CD1c-positive myeloid dendritic cell (primary cell): ENCODE results near the gene RAB3GAP2.
A peak's percentile ranks its signal among the peaks of the same experiment; 100 is the strongest.
"Not testable (repeated sequence)": the region's sequence is repeated elsewhere in the genome, so short reads cannot be mapped to it uniquely, and the experiment has no call there.

Experiments
- DNase-seq: peaks from one replicate; pipeline ENCODE4 v3.0.0-alpha.2; 2016; ENCODE audit errors: extremely low spot score

RAB3GAP2 gene

GRCh38 chr1:220283625-220284024 is 11.4 kb upstream of the RAB3GAP2 start:
- no peak for DNase-seq

- DNase-seq: no peak
Measured at GRCh38 chr1:220281159-220281574, 8.9 kb upstream of the RAB3GAP2 start.

- DNase-seq: no peak
Measured at GRCh38 chr1:220280249-220280648, 8.0 kb upstream of the RAB3GAP2 start.

GRCh38 chr1:220278991-220279390 is 6.7 kb upstream of the RAB3GAP2 start:
- DNase-seq: no peak

- no peak for DNase-seq
Measured at GRCh38 chr1:220275430-220275829, 3.2 kb upstream of the RAB3GAP2 start.

GRCh38 chr1:220274251-220274855 is 2.1 kb upstream of the RAB3GAP2 start:
- DNase-seq: peak; percentile 63

- DNase-seq: no peak
Measured at GRCh38 chr1:220272841-220273090, 513 bp upstream of the RAB3GAP2 start.

- peak; percentile 14 for DNase-seq
Measured at GRCh38 chr1:220271706-220272046, 577 bp downstream of the RAB3GAP2 start.

GRCh38 chr1:220269036-220269435 is 3.2 kb downstream of the RAB3GAP2 start:
- DNase-seq: no peak

- no peak for DNase-seq
Measured at GRCh38 chr1:220267630-220268029, 4.6 kb downstream of the RAB3GAP2 start.

- DNase-seq: not testable (repeated sequence)
Measured at GRCh38 chr1:220260228-220260627, 12.0 kb downstream of the RAB3GAP2 start.

- DNase-seq: not testable (repeated sequence)
Measured at GRCh38 chr1:220259756-220260155, 12.5 kb downstream of the RAB3GAP2 start.

GRCh38 chr1:220256194-220256593 is 16.1 kb downstream of the RAB3GAP2 start:
- not testable (repeated sequence) for DNase-seq

- no peak for DNase-seq
Measured at GRCh38 chr1:220255204-220255603, 17.0 kb downstream of the RAB3GAP2 start.

- DNase-seq: not testable (repeated sequence)
Measured at GRCh38 chr1:220253290-220253689, 19.0 kb downstream of the RAB3GAP2 start.

- DNase-seq: no peak
Measured at GRCh38 chr1:220251272-220251671, 21.0 kb downstream of the RAB3GAP2 start.

GRCh38 chr1:220250681-220251080 is 21.6 kb downstream of the RAB3GAP2 start:
- no peak for DNase-seq

GRCh38 chr1:220249522-220249921 is 22.7 kb downstream of the RAB3GAP2 start:
- no peak for DNase-seq

- DNase-seq: not testable (repeated sequence)
Measured at GRCh38 chr1:220248715-220249265, 23.5 kb downstream of the RAB3GAP2 start.

- not testable (repeated sequence) for DNase-seq
Measured at GRCh38 chr1:220245900-220246299, 26.4 kb downstream of the RAB3GAP2 start.

- no peak for DNase-seq
Measured at GRCh38 chr1:220243947-220244346, 28.3 kb downstream of the RAB3GAP2 start.

GRCh38 chr1:220241072-220241663 is 31.1 kb downstream of the RAB3GAP2 start:
- no peak for DNase-seq

GRCh38 chr1:220239966-220240365 is 32.3 kb downstream of the RAB3GAP2 start:
- DNase-seq: no peak

GRCh38 chr1:220239213-220239612 is 33.0 kb downstream of the RAB3GAP2 start:
- DNase-seq: no peak
